Brain pericyte (primary cell): ENCODE data around the gene MRPL20.
"Not testable (repeated sequence)": the region's sequence is repeated elsewhere in the genome, so short reads cannot be mapped to it uniquely, and the experiment has no call there.

Source experiments
- DNase-seq: peaks from one replicate; pipeline ENCODE4 v3.0.0-alpha.2; 2012; ENCODE audit warnings: low read depth, low spot score

Gene MRPL20

DNA sequence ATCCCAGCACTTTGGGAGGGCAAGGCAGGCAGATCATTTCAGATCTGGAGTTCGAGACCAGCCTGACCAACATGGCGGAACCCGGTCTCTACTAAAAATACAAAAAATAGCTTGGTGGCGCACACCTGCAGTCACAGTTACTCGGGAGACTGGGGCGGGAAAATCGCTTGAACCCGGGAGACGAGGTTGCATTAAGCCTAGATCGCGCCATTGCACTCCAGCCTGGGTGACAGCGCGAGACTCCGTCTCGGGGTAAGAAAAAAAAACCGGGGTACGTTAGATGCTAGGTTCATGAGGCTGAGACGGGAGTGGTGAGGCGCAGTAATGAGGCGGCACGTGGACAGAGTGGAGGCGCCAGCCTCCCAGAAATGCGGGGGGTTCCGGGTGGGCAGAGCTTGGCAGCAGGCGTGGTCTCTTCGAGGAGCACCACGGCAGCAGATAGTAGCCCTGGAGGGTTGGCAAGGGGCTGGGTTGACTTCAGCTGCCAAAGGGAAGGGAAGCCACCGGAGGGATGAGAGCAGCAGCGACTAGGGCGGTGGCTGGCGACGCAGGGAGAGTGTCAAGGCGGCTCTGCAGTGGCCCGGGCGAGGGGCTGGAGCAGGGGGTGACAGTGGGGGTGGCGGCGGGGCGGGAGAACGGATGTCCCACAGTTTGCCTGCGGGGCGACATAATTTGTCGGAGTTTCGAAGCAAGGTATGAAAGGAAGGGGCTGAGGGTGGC lies 832 bp downstream of the MRPL20 start:
- DNase-seq: no peak

DNA sequence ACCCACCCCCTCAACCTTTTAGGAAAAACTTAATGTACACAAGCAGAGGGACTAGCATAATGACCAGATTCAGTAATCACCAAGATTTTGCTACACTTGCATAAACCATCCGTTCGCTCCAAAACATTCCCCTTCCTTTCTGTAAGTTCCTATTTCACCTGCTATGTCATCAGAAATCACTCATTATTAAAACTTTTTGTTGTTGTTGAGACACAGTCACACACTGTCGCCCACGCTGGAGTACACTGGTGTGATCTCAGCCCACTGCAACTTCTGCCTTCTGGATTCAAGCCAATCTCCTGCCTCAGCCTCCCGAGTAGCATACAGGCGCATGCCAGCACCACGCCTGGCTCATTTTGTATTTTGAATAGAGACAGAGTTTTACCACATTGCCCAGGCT lies 3.4 kb downstream of the MRPL20 start:
- no peak for DNase-seq

DNA sequence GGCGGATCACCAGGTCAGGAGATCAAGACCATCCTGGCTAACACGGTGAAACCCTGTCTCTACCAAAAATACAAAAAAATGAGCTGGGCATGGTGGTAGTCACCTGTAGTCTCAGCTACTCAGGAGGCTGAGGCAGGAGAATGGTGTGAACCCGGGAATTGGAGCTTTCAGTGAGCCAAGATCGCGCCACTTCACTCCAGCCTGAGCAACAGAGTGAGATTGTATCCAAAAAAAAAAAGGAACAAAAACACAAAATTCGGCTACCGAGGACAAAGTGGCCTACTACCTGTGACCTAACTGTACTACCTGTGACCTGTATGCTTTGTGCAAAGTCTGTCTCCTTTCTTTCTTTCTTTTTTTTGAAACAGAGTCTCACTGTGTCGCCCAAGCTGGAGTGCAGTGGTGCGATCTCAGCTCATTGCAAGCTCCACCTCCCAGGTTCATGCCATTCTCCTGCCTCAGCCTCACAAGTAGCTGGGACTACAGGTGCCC lies 4.1 kb downstream of the MRPL20 start:
- DNase-seq: not testable (repeated sequence)

DNA sequence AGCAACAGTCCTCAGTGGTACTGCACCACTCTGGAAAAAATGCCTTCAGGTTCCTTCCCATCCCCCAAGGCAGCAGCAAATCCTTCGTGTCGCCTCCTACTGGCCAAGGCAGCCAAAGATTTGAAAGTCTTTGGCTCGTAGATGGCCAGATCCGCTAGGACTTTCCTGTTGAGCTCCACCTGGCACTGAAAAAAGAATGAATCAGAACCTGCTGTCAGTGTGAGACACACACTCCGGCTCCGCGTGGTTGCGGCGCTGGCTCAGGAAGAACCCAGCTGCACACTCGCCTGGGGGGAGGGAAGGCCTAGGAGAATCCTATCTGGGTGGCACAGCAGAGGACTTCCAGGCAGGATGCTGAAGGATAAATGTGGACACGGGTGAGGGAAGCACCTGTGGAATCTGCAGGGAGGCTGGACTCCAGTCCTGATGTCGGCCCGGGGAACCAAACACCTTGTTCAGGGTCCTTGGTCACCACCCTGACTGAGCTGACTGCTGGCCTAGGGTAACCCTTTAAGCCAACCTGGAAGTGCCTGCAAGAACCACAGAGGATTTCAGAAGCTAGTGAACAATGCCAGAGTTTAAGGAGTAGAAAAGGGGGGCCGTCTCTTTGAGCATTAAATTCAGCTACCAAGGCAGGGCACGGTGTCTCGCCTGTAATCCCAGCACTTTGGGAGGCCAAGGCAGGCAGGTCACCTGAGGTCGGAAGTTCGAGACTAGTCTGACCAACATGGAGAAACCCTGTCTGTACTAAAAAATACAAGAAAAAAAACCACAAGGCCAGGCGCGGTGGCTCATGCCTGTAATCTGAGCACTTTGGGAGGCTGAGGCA lies 4.8 kb downstream of the MRPL20 start:
- DNase-seq: no peak

DNA sequence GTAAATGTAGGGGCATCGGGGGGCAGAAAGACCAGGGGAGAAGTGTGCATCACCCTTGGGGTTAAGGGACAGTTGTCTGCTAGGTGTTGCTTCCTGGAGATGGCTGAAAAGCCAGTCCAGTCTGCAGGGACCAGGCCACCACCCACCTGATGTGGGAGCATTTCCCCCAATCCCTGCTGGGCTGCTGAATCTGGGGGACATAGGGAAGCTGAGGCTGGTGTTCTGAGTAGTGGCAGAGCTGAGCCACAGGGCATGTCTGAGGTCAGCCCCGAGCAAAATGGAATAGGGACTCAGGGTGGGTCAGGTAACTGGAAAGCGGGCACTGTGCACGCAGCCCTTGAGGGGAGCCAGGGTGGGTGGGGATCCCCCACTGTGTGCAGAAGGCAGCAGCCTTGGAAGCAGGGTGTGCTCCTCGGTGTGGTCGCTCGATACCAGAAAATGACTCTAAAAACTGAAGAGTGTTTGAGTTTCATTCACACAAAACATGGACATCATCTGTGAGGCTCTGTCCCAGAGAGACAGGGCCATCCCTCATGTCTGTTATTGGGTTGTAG lies 5.6 kb downstream of the MRPL20 start:
- no peak for DNase-seq

DNA sequence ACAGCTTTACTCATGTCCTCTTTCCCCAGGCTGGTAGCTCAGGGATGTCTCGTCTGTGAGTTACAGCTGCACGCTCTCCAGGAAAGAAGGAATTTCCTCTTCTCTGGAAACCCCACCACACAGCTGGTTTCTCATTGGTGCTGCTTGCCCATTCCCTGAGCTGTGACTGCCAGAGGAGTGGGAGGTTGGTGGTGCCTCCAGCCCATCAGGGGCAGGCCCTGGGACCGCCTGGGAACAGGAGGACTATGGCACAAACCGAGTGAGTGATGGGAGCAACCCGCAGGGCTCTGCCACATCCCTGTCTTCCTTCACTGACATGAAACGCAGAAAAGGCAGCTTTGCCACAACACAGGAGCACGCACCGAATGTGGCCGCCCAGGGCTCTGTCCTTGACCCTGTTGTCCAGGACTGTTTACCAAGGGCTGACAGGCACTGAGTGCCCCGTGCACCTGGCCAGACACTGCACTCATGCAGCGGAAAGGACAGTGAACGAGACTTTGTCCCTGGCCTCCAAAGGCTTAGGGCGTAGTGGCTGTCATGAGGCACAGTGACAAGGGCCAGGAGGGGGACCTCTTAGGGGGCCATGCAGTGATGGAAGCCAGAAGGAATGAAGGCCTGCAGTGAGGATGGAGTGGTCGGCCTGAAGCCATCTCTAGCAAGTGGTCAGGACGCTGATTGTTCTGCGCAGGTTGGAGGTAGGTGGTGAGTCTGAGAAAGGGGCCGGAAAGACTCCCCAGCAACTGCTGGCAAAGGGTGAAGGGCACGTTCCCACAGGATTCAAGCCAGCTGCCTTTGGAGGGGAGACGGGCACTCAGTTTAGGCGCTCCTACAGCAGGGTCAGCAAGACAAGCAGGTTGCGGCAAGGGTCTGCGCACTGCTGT lies 6.3 kb downstream of the MRPL20 start:
- no peak for DNase-seq

DNA sequence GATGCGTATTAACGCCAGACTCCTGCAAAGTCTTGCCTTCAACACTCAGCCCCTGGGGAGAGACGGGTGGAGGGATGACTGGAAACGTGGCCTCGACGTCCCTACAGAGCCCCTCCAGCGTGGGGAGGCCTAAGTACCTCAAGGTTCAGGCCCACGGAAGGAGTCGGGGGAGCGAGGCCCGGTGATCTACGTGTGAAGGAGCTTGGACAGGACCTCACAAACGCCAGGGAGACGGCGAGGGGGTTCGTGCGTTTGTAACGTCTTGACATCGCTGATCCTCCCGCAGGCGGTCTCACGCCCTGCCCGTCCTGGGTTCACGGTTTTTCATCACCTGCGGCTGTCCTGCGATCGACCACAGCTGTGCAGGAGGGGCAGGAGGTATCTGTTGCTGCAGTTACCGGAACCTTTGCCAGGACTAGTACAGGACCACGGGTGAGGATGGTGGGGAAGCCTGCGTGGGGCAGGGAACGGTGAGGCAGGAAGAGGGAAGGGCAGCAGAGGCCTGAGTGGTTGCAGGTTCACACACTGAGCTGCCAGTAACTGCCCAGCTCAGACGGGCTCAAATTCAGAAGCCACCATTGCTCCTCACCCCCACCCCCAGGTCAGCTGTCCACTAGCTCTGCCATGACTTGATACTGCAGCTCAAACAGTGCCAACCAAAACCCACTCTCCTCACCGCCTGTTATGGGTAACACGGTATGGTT lies 7.1 kb downstream of the MRPL20 start:
- DNase-seq: no peak

DNA sequence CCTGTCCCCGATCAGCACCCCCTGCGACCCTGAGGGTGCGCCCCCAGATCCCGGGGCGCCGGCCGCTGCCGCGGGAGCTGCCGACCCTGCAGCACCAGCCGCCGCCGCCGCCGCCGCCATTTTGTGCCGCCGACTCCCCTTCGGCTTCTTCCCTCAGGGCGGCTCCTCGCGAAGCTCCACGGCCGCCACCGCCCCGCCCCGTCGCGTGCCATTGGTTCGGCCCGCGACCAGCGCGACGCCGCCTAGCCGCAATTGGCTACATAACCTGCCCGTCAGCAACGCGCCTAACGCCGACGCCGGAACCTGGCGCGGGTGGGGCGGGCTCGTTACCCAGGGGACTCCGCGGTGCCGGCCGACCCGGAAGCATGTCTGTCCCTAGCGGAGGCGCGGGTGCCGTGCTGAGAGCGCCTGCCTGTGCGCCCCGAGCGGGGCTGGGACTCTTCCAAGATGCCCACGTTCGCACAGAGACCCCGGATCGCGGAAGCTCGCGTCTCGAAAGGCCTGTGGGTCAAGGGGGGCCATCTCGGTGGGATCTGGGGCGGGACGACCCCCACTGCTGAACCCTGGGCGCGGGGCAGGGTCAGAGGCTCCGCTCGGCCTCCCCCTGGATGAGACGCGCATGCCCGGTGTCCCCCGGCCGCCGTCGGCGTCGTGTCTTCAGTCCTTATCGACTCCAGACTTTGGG lies 7.8 kb downstream of the MRPL20 start, which contains the start of gene CCNL2:
Gene CCNL2 (minus strand): TSS at position 149 of the 685 bp plus-strand sequence. CDS start 29 bp downstream, at position 120.
- peak; percentile 97 for DNase-seq

DNA sequence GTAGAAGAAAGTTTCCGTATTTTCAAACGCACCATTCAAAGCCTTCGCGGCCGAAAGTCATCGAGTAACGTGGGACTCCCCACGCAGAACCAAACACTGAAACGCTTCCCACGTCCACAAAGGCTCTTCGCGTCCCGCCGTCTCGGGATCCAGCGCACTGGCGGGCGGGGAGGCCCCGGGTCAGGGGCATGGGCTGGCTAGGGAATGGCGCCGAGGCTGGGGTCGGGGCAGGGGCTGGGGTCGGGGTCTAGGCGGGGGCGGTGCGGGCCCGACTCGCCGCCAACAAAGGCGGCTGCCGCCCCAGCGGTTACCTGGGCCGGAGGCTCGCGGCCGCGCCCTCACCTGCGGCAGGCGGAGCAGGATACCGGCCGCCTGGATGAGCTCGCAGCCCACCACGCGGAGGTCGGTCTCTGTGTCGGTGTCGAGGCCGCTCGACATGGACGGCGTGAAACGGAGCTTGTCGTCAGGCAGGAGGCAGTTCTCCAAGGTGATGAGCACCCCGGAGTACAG lies 8.4 kb downstream of the MRPL20 start:
- no peak for DNase-seq

DNA sequence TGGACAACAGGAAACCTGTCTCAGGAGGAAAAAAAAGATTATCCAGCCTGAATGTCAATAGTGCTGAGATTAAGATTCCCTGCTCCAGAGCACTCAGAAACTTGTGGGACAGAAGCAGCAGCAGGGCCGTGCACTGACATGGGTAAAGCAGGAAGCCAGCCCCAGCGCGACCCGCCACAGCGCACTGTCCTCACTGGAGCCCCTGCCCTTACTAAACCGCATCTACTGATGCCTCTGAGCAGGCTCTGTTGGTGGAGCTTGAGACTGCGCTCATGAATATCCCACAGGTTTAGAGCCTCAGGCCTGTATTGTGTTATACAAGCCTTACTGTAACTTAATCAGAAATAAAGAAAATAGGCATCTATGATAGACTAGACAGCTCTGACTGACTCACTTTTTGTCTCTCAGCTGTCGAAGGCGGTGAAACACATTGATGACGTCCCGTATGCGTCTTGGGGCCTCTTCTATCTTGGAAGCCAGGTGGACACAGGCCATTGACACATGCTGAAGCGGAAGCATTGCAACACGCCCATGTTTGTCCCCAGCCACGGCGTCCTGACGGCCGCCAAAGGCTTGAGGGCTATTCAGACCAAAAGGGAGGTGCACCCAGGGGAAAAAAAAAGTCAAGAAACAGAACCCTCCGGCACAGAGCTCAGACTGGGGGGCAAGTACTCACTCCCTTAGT lies 9.1 kb downstream of the MRPL20 start:
- no peak for DNase-seq

DNA sequence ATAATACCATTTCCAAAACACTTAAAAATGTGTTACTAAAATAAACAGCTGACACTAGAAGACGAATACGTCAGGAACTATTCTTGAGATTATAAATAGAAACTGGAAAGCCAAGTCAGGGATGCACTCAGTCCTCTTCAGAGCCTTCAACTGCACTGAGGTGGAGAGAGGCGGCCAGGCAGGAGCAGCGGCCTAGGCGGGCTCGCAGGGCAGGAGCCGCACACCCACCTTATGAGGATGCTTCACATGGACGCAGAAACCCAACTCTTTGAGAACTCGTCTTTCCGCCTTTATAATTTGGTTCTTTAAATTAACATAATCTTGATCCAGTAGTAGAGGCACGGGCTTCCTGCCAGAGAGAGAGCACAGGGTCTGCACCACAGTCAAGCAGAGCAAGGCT lies 11.9 kb downstream of the MRPL20 start:
- no peak for DNase-seq

DNA sequence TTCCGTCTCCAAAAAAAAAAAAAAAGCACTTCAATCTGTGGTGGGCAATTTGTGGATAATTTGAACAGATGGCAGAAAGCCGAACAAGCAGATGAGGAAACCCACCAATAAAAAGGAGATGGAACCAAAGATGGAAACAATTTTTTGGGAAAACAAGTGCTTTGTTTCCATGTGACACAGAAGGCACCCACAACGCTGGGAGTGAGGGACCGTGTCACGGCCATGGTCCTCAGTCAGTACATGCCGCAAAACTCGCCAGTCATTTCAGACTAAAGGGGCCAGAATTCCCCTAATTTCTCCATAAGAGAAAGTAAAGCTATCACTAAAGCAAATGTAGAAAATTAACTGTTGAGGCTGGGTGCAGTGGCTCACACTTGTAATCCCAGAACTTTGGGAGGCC lies 13.0 kb downstream of the MRPL20 start:
- DNase-seq: no peak

DNA sequence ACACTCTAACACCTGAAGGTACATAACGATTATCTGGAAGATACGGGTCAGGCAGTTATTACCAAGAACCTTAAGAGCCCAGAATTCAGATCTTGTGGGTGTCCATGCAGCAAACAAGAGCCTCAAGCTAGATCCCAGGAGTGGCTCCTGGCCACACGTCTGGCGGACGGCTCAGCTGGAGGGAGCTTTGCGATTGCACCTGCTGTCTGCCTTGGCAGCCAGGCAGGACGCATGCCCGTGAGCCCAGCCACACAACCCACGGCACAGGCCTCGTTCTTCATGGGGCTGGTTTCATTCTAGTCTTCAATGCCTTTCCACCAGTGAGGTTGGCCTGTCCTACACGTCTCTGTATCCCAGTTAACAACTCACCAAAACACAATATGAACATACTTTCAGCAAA lies 13.7 kb downstream of the MRPL20 start:
- no peak for DNase-seq

DNA sequence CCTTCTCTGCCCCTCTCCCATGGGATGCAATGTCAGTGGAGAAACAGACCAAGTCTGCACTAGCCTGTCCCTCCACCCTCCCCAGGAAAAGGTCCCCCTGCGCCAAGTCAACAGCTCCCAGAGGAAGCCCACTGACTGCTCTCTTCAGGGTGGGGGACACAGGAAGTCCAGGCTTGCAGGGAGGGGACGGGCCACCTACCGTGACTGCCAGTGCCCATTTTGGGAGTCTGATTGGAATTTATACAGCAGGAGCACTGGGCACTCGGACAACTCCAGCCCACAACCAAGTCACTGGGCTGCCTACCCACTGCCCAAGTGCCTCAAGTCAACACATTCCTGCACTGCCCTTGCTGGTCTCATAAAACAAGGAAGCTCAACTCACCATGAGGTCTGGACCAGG lies 14.1 kb downstream of the MRPL20 start:
- DNase-seq: no peak

DNA sequence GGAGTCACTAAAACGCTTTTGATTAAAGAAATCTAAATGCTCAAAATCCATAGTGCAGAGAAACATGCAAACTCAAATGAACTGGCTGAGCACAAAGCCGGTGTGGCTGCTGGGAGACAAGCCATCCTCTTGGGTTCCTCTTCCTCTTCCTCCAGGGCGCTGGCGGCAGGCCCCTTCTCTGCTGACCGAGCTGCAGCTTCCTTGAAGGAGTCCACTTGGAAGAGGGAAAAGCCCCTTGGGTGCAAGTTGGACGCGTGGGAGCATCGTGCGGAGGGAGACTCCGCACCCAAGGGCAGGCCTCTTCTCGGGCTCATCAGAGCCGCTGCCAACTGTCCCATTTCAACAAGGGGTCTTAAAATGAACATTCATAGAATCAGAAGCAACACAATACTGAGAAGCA lies 15.9 kb downstream of the MRPL20 start:
- no peak for DNase-seq

DNA sequence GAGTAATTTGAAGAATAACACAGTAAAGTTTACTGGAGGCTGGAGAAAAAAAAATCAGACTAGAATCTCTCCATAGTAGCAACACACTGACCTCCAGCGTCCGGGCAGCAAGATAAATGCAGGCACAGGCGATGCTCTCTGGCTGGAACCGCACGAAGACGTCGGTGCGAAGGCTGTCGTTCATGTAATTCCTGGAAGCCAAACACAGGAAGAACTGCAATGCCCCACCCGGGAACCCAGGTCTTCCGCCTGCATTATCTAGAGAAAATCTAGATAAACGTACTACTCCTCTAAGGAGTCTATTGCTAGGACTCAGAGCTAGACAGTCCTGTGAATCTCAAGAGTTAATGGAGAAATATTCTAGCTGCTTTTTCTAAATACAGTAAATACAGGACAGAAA lies 16.4 kb downstream of the MRPL20 start:
- no peak for DNase-seq

DNA sequence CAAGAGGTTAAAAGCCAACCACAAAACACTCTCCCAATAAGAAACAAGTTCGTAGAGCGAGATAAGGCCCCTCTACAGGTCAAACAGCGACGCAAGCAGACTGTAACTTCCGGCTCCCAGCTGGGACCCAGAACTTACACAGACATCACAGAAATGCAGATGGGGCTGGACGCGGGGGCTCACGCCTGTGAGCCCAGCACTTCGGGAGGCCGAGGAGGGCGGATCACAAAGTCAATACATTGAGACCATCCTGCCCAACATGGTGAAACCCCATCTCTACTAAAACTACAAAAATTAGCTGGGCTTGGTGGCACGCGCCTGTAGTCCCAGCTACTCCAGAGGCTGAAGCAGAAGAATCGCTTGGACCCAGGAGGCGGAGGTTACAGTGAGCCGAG lies 19.0 kb downstream of the MRPL20 start:
- DNase-seq: no peak

DNA sequence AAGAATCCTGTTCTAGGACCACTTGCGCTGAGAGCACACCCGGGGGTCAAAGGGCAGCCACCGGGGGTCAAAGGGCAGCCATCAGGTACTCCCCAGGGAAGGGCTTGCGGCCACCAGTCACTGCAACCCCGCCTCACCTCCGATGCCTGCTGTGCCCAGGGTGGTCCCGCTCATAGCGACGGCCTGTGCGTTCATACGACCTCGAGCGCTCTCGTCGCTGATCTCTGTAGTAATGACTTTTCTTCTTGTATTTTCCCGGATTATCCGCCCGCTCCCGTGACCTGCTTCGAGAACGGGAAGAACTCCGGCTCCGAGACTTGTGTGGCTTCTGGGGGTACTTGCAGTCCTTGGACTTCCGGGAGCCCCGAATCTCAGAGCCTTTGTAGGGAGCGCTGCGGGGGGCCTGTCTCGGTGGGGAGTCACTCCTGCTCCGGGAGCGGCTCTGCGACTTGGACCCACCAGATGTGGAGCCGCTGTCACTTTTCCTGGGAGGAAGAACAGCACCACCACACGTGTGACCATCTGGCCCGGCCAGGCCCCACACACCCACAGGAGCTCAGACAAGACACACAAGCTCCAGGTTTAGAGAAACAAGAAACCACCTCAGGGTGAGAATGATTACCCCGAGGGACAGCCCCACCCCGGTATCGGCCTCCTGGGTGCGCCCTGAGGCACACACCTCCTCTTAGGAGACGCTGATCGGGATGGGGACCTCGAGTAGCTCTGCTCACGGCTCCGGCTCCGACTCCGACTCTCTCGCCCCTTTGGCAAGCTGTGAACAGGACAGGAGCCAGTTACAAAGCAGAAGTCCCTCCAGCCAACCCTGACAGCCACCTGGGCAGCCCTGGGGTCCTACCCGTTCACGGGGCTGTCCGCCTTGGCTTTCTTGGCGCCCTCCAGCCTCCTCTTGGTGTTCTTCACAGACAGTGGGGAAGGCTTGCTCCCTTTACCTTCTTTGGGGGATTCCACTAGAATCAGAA lies 19.7 kb downstream of the MRPL20 start:
- no peak for DNase-seq
